ENCODE data around the gene SLC4A7. TPM values are rescaled to one million over a fixed set of nuclear protein-coding genes. Genes with fewer than 3 reads are reported as not detected.

Gene SLC4A7
- total and polyA plus RNA-seq, 4 donors, result 11.3 to 91.5 (median 30.9) TPM

DNA sequence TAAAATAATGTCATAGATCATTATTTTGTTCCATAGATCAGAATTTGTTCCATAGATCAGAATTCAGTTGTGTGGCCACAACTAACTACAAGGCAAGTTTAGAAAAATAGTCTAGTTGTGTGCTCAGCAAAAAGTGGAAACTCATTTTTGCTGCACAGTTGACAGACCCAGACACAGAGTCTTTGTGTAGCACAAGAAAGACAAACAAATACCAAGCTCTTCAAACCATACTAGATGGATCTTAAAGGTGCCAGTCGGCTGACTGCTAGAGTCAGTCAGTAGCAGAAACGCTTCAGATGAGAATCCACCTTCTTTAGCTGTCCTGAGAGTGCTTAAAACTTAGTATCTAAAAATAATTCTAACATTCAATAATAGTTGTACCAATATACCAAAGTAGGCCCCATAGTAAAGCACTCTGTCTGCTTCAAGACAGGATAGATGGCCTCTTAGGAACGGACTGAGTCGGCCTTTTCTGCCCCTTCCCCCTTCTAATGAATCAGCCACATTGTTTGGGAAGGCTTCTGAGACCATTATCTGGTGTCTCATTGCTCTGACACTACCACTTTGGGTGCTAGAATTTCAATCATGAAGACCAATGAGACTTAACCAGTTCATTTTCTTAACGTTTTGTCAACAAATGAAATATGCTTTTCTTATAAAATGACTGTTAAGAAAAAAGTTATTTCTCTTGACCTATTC lies 27.7 kb upstream of the SLC4A7 start:
- DNase-seq (ENCODE audit: low read depth in 4 of 6, low spot score in 6 of 6), result no peak
- no peak overlapping the region for H3K27ac ChIP-seq (ENCODE audit: low read depth, low read length)
- H3K9me3 ChIP-seq (ENCODE audit: control insufficient read depth, insufficient read depth, low read length), result no peaks in the 10 kb centered on the region
- no peaks in the 10 kb centered on the region for H3K4me1 ChIP-seq (ENCODE audit: control insufficient read depth, insufficient read depth, low read length)
- H3K4me3 ChIP-seq (ENCODE audit: low read depth, low read length), result no peak overlapping the region
- H3K27me3 ChIP-seq (ENCODE audit: control insufficient read depth, insufficient read depth, low read length), result no peaks in the 10 kb centered on the region
- no CpG with 5 or more reads among the region's 5 CpGs for WGBS (ENCODE audit: insufficient coverage)
- no peaks in the 10 kb centered on the region for H3K36me3 ChIP-seq (ENCODE audit: control insufficient read depth, insufficient read depth, low read length)

DNA sequence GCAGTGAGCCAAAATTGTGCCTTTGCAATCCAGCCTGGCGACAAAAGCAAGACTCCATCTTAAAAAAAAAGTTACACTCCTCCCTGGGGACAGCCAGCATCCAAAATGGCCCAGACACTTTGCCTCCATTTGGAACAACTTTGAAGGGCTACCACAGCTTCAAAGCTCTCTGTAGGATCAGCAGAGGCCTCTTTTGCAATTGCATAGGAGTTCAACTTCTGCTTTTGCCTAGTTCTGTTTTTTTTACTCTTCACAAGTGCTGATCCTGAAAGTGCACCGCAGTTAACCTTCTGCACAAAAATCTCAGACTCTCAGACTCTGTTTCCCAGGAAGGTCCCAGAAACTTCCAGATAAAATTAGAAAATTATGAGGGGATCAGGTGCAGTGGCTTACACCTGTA lies 25.2 kb upstream of the SLC4A7 start:
- Histone ChIP-seq H3K4me3 (ENCODE audit: low read depth, low read length) (no peak overlapping the region), H3K27me3 (ENCODE audit: control insufficient read depth, insufficient read depth, low read length) (no peaks in the 10 kb centered on the region), H3K36me3 (ENCODE audit: control insufficient read depth, insufficient read depth, low read length) (no peaks in the 10 kb centered on the region), H3K27ac (ENCODE audit: low read depth, low read length) (no peak overlapping the region), H3K9me3 (ENCODE audit: control insufficient read depth, insufficient read depth, low read length) (no peaks in the 10 kb centered on the region), H3K4me1 (ENCODE audit: control insufficient read depth, insufficient read depth, low read length) (no peaks in the 10 kb centered on the region)
- 82% methylated on average over 1 of the region's 2 CpGs for WGBS (ENCODE audit: insufficient coverage)
- no peak for DNase-seq (ENCODE audit: low read depth in 4 of 6, low spot score in 6 of 6)

GRCh38 chr3:27508424-27508823 lies 24.2 kb upstream of the SLC4A7 start:
- H3K27ac ChIP-seq (ENCODE audit: low read depth, low read length), result no peak overlapping the region

DNA sequence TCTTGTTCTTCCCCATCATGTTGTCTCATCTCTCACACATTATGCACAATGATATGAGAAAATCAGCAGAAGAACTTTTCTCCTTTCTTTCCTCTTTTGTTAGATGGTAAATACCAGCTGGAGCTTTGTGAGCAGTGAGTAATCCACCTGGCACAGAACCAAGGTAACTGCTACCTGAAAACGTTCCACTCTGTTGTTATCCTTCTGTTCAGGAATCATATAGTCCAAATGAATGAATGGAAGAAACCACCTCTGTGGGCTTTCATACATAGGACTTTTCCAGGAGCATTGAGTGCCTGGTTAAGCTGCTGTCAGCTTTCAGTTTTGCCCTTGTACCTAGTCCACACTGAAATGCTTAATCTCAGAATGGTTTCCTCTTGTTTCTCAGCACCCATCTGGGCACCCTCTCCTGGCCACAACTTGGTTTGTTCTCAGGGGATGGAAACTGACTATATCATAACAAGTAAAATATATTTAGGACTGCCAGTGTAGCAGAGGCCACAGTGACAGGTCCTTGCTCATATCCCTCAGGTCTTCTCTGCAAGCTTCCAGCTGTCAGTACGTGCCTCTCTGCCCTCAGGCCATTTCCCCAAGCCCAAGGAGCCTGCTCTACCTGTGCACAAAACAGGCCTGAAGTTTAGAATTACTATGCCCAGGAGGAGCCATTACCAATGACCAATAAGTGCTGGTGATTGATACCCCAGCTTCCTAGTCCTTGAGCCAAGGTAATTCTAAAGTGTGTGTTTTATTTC lies 23.5 kb upstream of the SLC4A7 start:
- Histone ChIP-seq H3K4me1 (ENCODE audit: control insufficient read depth, insufficient read depth, low read length) (no peaks in the 10 kb centered on the region), H3K4me3 (ENCODE audit: low read depth, low read length) (no peak overlapping the region), H3K27ac (ENCODE audit: low read depth, low read length) (no peak overlapping the region), H3K9me3 (ENCODE audit: control insufficient read depth, insufficient read depth, low read length) (no peaks in the 10 kb centered on the region), H3K36me3 (ENCODE audit: control insufficient read depth, insufficient read depth, low read length) (no peaks in the 10 kb centered on the region), H3K27me3 (ENCODE audit: control insufficient read depth, insufficient read depth, low read length) (no peaks in the 10 kb centered on the region)
- DNase-seq (ENCODE audit: low read depth in 4 of 6, low spot score in 6 of 6), result no peak
- 33% methylated on average over 1 of the region's 2 CpGs for WGBS (ENCODE audit: insufficient coverage)

More at GRCh38 chr3:27508424-27508823, 24.2 kb upstream of the SLC4A7 start:
- no peaks in the 10 kb centered on the region for H3K4me1 ChIP-seq (ENCODE audit: control insufficient read depth, insufficient read depth, low read length)
- no peak overlapping the region for H3K4me3 ChIP-seq (ENCODE audit: low read depth, low read length)
- WGBS (ENCODE audit: insufficient coverage), result 100% methylated on average over 1 of the region's 2 CpGs
- H3K9me3 ChIP-seq (ENCODE audit: control insufficient read depth, insufficient read depth, low read length), result no peaks in the 10 kb centered on the region
- no peaks in the 10 kb centered on the region for H3K36me3 ChIP-seq (ENCODE audit: control insufficient read depth, insufficient read depth, low read length)
- no peak for DNase-seq (ENCODE audit: low read depth in 4 of 6, low spot score in 6 of 6)
- H3K27me3 ChIP-seq (ENCODE audit: control insufficient read depth, insufficient read depth, low read length), result no peaks in the 10 kb centered on the region

GRCh38 chr3:27507111-27507510 lies 22.9 kb upstream of the SLC4A7 start:
- no peak for DNase-seq (ENCODE audit: low read depth in 4 of 6, low spot score in 6 of 6)
- H3K4me1 ChIP-seq (ENCODE audit: control insufficient read depth, insufficient read depth, low read length), result no peaks in the 10 kb centered on the region
- H3K27ac ChIP-seq (ENCODE audit: low read depth, low read length), result no peak overlapping the region
- no peaks in the 10 kb centered on the region for H3K36me3 ChIP-seq (ENCODE audit: control insufficient read depth, insufficient read depth, low read length)
- no peaks in the 10 kb centered on the region for H3K27me3 ChIP-seq (ENCODE audit: control insufficient read depth, insufficient read depth, low read length)
- H3K9me3 ChIP-seq (ENCODE audit: control insufficient read depth, insufficient read depth, low read length), result no peaks in the 10 kb centered on the region
- no CpG with 5 or more reads among the region's 1 CpG for WGBS (ENCODE audit: insufficient coverage)
- no peak overlapping the region for H3K4me3 ChIP-seq (ENCODE audit: low read depth, low read length)

DNA sequence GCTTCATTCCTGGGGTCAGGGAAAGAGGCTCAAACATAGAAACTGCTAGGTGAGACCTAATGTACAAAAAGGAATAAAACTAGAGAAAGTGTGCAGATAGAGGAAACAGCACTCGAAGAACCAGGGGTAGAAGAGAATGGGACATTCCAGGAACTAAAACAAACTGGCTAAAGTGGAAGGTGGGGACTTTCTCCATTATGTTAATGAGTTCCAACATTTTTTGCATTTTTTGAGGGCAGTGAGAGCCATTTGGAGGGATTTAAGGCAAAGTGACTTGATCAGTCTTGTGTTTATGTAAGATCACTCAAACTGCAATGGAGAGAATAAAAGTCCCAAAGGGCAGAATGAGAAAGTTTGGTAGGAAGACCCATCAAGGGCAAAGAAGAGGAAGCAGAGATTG lies 20.6 kb upstream of the SLC4A7 start:
- 100% methylated on average over 1 of the region's 1 CpG for WGBS (ENCODE audit: insufficient coverage)
- Histone ChIP-seq H3K4me3 (ENCODE audit: low read depth, low read length) (no peak overlapping the region), H3K27me3 (ENCODE audit: control insufficient read depth, insufficient read depth, low read length) (no peaks in the 10 kb centered on the region), H3K4me1 (ENCODE audit: control insufficient read depth, insufficient read depth, low read length) (no peaks in the 10 kb centered on the region), H3K36me3 (ENCODE audit: control insufficient read depth, insufficient read depth, low read length) (no peaks in the 10 kb centered on the region), H3K27ac (ENCODE audit: low read depth, low read length) (no peak overlapping the region), H3K9me3 (ENCODE audit: control insufficient read depth, insufficient read depth, low read length) (no peaks in the 10 kb centered on the region)
- DNase-seq (ENCODE audit: low read depth in 4 of 6, low spot score in 6 of 6), result no peak

DNA sequence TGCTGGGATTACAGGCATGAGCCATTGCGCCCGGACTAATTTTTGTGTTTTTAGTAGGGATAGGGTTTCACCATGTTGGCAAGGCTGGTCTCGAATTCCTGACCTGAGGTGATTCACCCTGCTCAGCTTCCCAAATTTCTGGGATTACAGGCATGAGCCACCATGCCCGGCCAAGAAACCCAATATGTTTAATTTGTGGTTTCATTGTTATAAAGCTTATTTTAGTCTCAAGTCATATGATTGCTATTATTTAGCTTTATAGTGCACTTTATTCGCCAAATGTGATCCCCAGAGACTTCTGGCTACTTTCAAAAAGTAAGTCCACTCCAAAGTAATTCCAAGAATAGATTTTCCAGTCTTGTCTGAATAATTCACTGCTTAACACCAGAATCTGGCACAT lies 19.3 kb upstream of the SLC4A7 start:
- 100% methylated on average over 2 of the region's 5 CpGs for WGBS (ENCODE audit: insufficient coverage)
- Histone ChIP-seq H3K36me3 (ENCODE audit: control insufficient read depth, insufficient read depth, low read length) (no peaks in the 10 kb centered on the region), H3K27me3 (ENCODE audit: control insufficient read depth, insufficient read depth, low read length) (no peaks in the 10 kb centered on the region), H3K9me3 (ENCODE audit: control insufficient read depth, insufficient read depth, low read length) (no peaks in the 10 kb centered on the region), H3K4me3 (ENCODE audit: low read depth, low read length) (no peak overlapping the region), H3K27ac (ENCODE audit: low read depth, low read length) (no peak overlapping the region), H3K4me1 (ENCODE audit: control insufficient read depth, insufficient read depth, low read length) (no peaks in the 10 kb centered on the region)
- DNase-seq (ENCODE audit: low read depth in 4 of 6, low spot score in 6 of 6), result no peak

GRCh38 chr3:27501759-27502158 lies 17.6 kb upstream of the SLC4A7 start:
- no peaks in the 10 kb centered on the region for H3K36me3 ChIP-seq (ENCODE audit: control insufficient read depth, insufficient read depth, low read length)
- WGBS (ENCODE audit: insufficient coverage), result no CpG with 5 or more reads among the region's 3 CpGs
- no peak overlapping the region for H3K27ac ChIP-seq (ENCODE audit: low read depth, low read length)
- no peaks in the 10 kb centered on the region for H3K27me3 ChIP-seq (ENCODE audit: control insufficient read depth, insufficient read depth, low read length)
- no peak overlapping the region for H3K4me3 ChIP-seq (ENCODE audit: low read depth, low read length)
- no peak for DNase-seq (ENCODE audit: low read depth in 4 of 6, low spot score in 6 of 6)
- no peaks in the 10 kb centered on the region for H3K9me3 ChIP-seq (ENCODE audit: control insufficient read depth, insufficient read depth, low read length)
- H3K4me1 ChIP-seq (ENCODE audit: control insufficient read depth, insufficient read depth, low read length), result no peaks in the 10 kb centered on the region

GRCh38 chr3:27500986-27501385 lies 16.8 kb upstream of the SLC4A7 start:
- no peaks in the 10 kb centered on the region for H3K36me3 ChIP-seq (ENCODE audit: control insufficient read depth, insufficient read depth, low read length)

GRCh38 chr3:27500035-27500434 lies 15.9 kb upstream of the SLC4A7 start:
- no peaks in the 10 kb centered on the region for H3K4me1 ChIP-seq (ENCODE audit: control insufficient read depth, insufficient read depth, low read length)
- no peaks in the 10 kb centered on the region for H3K36me3 ChIP-seq (ENCODE audit: control insufficient read depth, insufficient read depth, low read length)
- DNase-seq (ENCODE audit: low read depth in 4 of 6, low spot score in 6 of 6), result no peak
- no peaks in the 10 kb centered on the region for H3K27me3 ChIP-seq (ENCODE audit: control insufficient read depth, insufficient read depth, low read length)
- H3K27ac ChIP-seq (ENCODE audit: low read depth, low read length), result no peak overlapping the region
- no peak overlapping the region for H3K4me3 ChIP-seq (ENCODE audit: low read depth, low read length)
- no CpG with 5 or more reads among the region's 1 CpG for whole genome bisulfite sequencing (ENCODE audit: insufficient coverage)
- no peaks in the 10 kb centered on the region for H3K9me3 ChIP-seq (ENCODE audit: control insufficient read depth, insufficient read depth, low read length)

More at GRCh38 chr3:27500986-27501385, 16.8 kb upstream of the SLC4A7 start:
- Histone ChIP-seq H3K27me3 (ENCODE audit: control insufficient read depth, insufficient read depth, low read length) (no peaks in the 10 kb centered on the region), H3K4me1 (ENCODE audit: control insufficient read depth, insufficient read depth, low read length) (no peaks in the 10 kb centered on the region), H3K4me3 (ENCODE audit: low read depth, low read length) (no peak overlapping the region), H3K9me3 (ENCODE audit: control insufficient read depth, insufficient read depth, low read length) (no peaks in the 10 kb centered on the region), H3K27ac (ENCODE audit: low read depth, low read length) (no peak overlapping the region)
- no peak for DNase-seq (ENCODE audit: low read depth in 4 of 6, low spot score in 6 of 6)
